Activated T-cell treated with anti-CD3 and anti-CD28 coated beads for 4 hours (primary cell): Measurements from ENCODE around the gene BAD.
A peak's percentile ranks its signal among the peaks of the same experiment; 100 is the strongest.

ENCODE experiments used
- DNase-seq: peaks from one replicate; pipeline ENCODE4 v3.0.0-alpha.2; 2020

Gene BAD

DNA sequence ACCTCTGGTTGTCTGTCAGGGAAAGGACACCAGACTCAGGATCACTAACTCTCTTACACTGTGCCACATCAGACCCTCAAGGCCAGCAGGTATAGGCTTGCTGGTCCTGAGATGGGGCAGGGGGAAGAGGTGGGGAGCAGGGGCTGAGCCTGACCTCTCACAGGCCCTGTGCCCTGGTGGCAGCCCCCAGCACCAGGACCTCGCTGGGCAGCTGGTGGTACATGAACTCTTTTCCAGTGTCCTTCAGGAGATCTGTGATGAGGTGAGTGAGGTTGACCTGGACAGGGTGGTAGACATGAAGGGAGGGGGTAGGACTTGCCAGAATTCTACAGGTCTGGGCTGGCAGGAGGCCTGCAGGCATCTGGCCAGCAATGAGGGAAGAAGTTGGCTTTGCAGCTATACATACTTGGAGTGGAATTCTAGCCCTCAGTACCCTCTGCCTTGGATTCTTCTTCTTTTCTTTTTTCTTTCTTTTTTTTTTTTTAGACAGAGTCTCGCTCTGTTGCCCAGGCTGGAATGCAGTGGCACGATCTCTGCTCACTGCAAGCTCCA, 57.0 kb downstream of the BAD start:
- no peak for DNase-seq

DNA sequence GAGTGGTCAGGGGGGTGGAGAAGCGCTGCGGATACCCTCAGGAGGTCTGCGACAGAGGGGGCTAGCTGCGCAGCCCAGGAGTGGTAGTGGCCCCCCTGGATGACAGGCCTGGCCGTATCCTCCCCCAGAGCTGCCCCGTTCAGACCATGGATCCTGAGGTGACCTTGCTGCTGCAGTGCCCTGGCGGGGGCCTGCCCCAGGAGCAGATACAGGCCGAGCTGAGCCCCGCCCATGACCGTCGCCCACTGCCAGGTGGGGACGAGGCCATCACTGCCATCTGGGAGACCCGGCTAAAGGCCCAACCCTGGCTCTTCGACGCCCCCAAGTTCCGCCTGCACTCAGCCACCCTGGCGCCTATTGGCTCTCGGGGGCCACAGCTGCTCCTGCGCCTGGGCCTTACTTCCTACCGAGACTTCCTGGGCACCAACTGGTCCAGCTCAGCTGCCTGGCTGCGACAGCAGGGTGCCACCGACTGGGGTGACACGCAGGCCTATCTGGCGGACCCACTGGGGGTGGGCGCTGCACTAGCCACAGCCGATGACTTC, 57.9 kb downstream of the BAD start:
- no peak for DNase-seq

DNA sequence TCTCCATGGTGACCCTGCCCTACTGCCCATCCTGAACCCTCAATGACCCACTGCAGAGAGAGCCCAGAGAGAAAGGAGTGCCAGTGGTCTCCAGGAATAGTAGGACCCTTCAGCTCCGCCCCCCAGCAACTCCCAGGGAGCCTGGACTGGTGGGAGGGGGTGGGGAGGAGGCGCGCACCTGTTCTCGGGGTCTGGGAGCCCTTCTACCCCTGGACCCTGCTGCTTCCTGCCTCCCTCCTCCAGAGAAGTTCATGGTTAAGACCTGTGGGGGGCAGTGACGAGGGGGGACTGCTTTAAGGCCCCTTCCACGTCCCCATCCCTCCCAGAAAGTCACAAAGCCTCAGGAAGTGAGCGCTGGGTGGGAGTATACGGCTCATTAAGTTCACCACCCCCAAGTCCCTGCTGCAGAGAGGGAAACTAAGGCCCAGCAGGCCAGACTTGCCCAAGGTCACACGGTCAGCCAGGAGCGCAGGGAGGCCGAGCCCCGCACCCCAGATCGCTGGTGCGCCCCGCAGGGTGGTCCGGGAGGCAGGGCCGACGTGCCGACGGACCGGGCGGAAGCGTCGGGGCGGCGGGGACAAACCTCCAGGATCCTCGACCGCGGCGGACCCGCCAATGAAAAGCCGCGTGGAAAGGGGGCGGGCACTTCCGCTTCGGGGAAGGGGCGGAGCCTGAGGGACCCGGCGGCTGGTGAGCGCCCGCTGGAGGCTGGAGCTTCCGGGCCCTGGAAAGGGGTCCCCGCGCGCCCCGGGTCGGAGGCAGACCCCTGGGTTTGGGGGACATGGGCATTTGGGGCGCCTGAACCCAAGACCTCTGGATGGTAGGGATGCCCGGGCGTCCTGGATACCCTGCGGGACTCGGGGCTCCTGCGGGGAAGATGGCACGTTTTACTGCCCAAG, 58.6 kb downstream of the BAD start, which contains the start of the genes NUDT22 and TRPT1:
TSS of gene NUDT22 (plus strand) at position 667 of the 899 bp plus-strand sequence. CDS start 379 bp downstream, outside the sequence.
TSS of gene TRPT1 (minus strand) at position 579 of the 899 bp plus-strand sequence. CDS start at position 253, 326 bp downstream.
- peak; percentile 92 for DNase-seq

DNA sequence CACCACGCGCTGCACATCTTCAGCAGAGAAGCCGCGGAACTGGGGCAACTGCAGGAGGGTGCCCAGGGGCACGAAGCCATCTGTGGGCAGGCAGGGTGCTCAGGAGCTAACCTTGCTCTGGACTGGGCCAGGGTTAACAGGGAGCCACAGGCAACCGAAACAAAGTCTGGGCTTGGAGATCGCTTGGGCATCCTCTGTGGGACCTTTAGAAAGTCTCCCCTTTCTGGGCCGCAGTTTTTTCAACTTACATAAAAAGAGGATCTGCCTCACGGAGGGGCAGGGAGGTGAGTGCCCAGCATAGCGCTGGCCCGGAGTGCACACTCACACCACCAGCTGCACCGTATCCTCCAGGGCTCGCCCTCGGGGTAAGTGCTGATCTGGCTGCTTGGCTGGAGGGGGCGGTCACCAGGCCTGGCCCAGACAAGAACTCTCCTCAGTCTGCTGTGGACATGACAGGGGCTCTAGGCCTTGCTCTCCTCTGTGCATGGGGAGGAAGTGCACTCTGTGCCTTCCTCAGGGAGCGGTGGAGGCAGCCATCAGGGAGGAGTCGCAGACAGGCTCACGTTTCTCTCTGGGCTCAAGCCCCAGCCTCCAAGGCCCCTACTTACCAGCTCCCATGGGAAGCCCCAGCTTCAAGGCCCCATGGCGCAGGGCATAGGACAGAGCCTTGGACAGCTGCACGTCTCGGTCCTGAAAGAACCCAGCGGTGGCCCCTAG, 59.4 kb downstream of the BAD start:
- no peak for DNase-seq

DNA sequence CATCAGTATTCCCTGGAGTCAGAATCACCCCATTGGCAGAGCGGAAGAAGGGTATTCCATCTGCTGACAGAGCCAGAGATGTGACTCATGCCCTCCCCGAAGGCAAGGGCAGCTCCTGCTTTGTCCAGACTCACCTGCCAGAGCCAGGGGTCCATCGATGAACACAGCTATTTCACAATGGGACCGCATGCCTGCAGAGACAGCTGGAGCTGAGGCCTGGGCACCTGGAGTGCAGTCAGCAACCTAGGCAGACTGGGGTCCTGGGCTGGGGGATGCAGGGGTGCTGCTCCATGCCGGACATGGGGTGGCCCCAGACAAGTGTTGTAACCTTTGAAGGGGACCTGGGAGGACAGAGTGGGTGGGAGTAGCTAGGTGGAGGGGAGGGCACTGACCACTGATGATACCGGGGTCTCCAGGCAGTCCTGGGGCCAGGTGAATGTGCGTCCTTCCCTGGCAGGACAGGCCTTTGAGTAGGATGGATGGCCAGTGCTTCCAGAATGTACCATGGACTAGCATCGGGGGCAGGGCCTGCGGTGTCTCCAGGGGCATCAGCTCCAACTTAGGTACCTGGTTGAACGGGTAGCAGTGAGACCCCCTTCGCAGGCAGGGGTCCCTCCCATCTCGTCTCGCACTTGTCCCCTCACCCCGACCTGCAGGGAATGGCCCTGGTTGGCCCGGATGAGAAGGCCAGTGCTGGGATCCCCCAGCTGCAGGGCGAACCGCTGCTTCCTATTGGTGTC, 60.1 kb downstream of the BAD start:
- DNase-seq, result no peak

DNA sequence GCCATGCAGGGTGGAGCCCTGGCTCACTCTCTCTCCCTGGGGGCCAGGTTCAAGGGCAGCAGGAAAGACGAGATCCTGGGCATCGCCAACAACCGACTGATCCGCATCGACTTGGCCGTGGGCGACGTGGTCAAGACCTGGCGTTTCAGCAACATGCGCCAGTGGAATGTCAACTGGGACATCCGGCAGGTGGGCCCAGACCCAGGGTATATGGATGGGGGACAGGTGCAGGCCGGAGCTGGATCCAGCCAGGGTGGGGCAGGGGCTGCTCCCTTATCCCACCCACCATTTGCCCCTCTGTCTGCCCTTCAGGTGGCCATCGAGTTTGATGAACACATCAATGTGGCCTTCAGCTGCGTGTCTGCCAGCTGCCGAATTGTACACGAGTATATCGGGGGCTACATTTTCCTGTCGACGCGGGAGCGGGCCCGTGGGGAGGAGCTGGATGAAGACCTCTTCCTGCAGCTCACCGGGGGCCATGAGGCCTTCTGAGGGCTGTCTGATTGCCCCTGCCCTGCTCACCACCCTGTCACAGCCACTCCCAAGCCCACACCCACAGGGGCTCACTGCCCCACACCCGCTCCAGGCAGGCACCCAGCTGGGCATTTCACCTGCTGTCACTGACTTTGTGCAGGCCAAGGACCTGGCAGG, 61.3 kb downstream of the BAD start:
- no peak for DNase-seq

DNA sequence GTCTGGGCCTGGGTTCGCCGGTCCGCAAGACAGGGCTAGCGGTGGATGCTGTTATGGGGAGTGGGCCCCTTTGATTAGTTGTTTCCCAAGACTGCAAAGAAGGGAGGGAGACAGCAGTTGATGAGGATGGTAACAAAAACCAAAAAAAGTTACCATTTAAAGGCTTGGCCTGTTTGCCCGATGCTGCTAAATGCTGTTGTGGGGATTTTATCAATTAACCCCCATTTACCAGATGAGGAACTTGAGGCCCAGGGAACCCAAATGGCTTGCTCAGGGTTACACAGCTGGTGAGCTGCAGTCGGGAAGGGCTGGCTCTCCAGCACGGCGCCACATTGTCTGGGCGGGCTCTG, 61.8 kb downstream of the BAD start:
- no peak for DNase-seq

DNA sequence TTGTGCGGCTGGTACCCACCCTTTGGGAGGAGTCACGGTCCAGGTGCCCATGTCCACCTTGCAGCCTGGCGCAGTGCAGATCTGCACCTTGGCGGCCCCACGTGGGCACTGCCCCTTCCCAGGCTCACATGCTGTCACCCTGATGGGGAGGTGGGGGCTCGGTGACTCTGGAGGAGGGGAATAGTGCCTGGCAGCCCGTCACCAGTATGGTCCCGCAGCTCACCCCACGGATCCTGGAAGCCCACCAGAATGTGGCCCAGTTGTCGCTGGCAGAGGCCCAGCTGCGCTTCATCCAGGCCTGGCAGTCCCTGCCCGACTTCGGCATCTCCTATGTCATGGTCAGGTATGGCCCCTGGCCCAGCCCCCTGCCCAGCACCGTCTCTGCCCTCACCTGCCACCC, 63.7 kb downstream of the BAD start:
- no peak for DNase-seq

DNA sequence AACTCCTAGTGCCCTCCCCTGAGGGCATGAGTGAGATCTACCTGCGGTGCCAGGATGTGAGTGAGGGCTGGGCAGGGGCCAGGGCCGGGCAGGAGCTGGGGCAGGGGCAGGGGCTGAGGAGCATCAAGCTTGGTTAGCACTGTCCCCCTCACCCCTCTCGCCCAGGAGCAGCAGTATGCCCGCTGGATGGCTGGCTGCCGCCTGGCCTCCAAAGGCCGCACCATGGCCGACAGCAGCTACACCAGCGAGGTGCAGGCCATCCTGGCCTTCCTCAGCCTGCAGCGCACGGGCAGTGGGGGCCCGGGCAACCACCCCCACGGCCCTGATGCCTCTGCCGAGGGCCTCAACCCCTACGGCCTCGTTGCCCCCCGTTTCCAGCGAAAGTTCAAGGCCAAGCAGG, 64.2 kb downstream of the BAD start:
- DNase-seq, result no peak
